ENCODE data around the gene CACNA2D1. TPM values are rescaled to one million over a fixed set of nuclear protein-coding genes. Genes with fewer than 3 reads are reported as not detected.

Gene CACNA2D1
- total RNA-seq, 3 donors from 2014 or later (not counting 1 experiment from before 2014, with no cell fraction given), result not detected

- Mint-ChIP-seq H3K36me3 (no peaks in the 10 kb centered on the region), H3K9me3 (peaks cover 0 to 2% of the 10 kb centered on the region in 2 donors), H3K4me1 (no peaks in the 10 kb centered on the region), H3K27me3 (ENCODE audit: low read depth in 2 of 2) (no peaks in the 10 kb centered on the region), H3K27ac (no peak overlapping the region), H3K4me3 (no peak overlapping the region)
- H3K9me3 ChIP-seq (ENCODE audit: control insufficient read depth, insufficient read depth, low read length), result peaks cover 3% of the 10 kb centered on the region
- no peak overlapping the region for H3K4me3 ChIP-seq (ENCODE audit: low read length)
- WGBS (ENCODE audit: insufficient coverage), result 94% methylated on average over 2 of the region's 2 CpGs
- intact Hi-C loops (cut with micrococcal nuclease), result no loop called here
- TF ChIP-seq, protein P1, sequence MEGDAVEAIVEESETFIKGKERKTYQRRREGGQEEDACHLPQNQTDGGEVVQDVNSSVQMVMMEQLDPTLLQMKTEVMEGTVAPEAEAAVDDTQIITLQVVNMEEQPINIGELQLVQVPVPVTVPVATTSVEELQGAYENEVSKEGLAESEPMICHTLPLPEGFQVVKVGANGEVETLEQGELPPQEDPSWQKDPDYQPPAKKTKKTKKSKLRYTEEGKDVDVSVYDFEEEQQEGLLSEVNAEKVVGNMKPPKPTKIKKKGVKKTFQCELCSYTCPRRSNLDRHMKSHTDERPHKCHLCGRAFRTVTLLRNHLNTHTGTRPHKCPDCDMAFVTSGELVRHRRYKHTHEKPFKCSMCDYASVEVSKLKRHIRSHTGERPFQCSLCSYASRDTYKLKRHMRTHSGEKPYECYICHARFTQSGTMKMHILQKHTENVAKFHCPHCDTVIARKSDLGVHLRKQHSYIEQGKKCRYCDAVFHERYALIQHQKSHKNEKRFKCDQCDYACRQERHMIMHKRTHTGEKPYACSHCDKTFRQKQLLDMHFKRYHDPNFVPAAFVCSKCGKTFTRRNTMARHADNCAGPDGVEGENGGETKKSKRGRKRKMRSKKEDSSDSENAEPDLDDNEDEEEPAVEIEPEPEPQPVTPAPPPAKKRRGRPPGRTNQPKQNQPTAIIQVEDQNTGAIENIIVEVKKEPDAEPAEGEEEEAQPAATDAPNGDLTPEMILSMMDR (IDR thresholded peaks at IDR 0.05), result no peak
- H3K27me3 ChIP-seq (ENCODE audit: control insufficient read depth, insufficient read depth, low read length), result no peaks in the 10 kb centered on the region
- ATAC-seq (no peak), DNase-seq (no peak)
- no peaks in the 10 kb centered on the region for H3K36me3 ChIP-seq (ENCODE audit: control insufficient read depth, insufficient read depth, low read length)
- H3K27ac ChIP-seq (ENCODE audit: low read length), result no peak overlapping the region
- H3K4me1 ChIP-seq (ENCODE audit: control insufficient read depth, insufficient read depth, low read length), result no peaks in the 10 kb centered on the region
Measured at GRCh38 chr7:82229164-82229563, 214.4 kb downstream of the CACNA2D1 start.

DNA sequence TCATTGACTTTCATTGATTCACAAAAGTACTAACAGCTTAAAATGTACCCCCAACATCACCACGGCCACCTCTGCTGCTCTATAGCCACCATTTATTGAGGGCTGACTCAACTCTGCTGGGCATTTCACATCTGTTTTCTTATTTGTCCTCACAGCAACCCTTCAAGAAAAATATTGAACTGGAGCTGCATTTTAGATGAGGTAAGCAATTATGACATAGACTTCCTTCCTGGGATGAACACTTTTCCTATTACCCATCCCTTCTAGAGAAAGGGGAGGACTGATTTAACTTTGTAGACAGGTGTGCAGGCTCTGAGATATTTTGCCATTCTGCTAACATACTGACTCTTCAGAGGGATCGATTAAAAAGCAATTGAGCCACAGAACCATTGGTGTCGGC, 217.4 kb downstream of the CACNA2D1 start:
- Histone ChIP-seq H3K27me3 (ENCODE audit: control insufficient read depth, insufficient read depth, low read length) (no peaks in the 10 kb centered on the region), H3K9me3 (ENCODE audit: control insufficient read depth, insufficient read depth, low read length) (peaks cover 3% of the 10 kb centered on the region)
- TF ChIP-seq, protein P1 (IDR thresholded peaks at IDR 0.05), result no peak

GRCh38 chr7:82224529-82224928, 219.0 kb downstream of the CACNA2D1 start:
- DNase-seq, result no peak
- intact Hi-C loops (cut with micrococcal nuclease), result no loop called here
- H3K27ac Mint-ChIP-seq, result no peak overlapping the region
- H3K36me3 Mint-ChIP-seq, result no peaks in the 10 kb centered on the region
- TF ChIP-seq, protein P1 (IDR thresholded peaks at IDR 0.05), result no peak
- Histone ChIP-seq H3K4me3 (ENCODE audit: low read length) (no peak overlapping the region), H3K27me3 (ENCODE audit: control insufficient read depth, insufficient read depth, low read length) (no peaks in the 10 kb centered on the region), H3K36me3 (ENCODE audit: control insufficient read depth, insufficient read depth, low read length) (no peaks in the 10 kb centered on the region), H3K9me3 (ENCODE audit: control insufficient read depth, insufficient read depth, low read length) (peaks cover 3% of the 10 kb centered on the region), H3K27ac (ENCODE audit: low read length) (no peak overlapping the region), H3K4me1 (ENCODE audit: control insufficient read depth, insufficient read depth, low read length) (no peaks in the 10 kb centered on the region)
- H3K27me3 Mint-ChIP-seq (ENCODE audit: low read depth in 2 of 2), result no peaks in the 10 kb centered on the region
- no peaks in the 10 kb centered on the region for H3K4me1 Mint-ChIP-seq
- no peak overlapping the region for H3K4me3 Mint-ChIP-seq
- ATAC-seq, result no peak
- H3K9me3 Mint-ChIP-seq, result peaks cover 0 to 3% of the 10 kb centered on the region in 2 donors
- WGBS (ENCODE audit: insufficient coverage), result 87% methylated on average over 6 of the region's 6 CpGs

More for the DNA sequence above, 217.4 kb downstream of the CACNA2D1 start:
- H3K4me1 ChIP-seq (ENCODE audit: control insufficient read depth, insufficient read depth, low read length), result no peaks in the 10 kb centered on the region
- no peak overlapping the region for H3K27ac ChIP-seq (ENCODE audit: low read length)
- no peak overlapping the region for H3K27ac Mint-ChIP-seq
- ATAC-seq (no peak), DNase-seq (no peak)
- H3K4me1 Mint-ChIP-seq, result no peaks in the 10 kb centered on the region
- H3K4me3 ChIP-seq (ENCODE audit: low read length), result no peak overlapping the region
- H3K36me3 Mint-ChIP-seq, result no peaks in the 10 kb centered on the region
- peaks cover 0 to 3% of the 10 kb centered on the region in 2 donors for H3K9me3 Mint-ChIP-seq
- H3K27me3 Mint-ChIP-seq (ENCODE audit: low read depth in 2 of 2), result no peaks in the 10 kb centered on the region
- intact Hi-C loops (cut with micrococcal nuclease), result no loop called here
- WGBS (ENCODE audit: insufficient coverage), result 87% methylated on average over 3 of the region's 3 CpGs
- H3K4me3 Mint-ChIP-seq, result no peak overlapping the region
- no peaks in the 10 kb centered on the region for H3K36me3 ChIP-seq (ENCODE audit: control insufficient read depth, insufficient read depth, low read length)

DNA sequence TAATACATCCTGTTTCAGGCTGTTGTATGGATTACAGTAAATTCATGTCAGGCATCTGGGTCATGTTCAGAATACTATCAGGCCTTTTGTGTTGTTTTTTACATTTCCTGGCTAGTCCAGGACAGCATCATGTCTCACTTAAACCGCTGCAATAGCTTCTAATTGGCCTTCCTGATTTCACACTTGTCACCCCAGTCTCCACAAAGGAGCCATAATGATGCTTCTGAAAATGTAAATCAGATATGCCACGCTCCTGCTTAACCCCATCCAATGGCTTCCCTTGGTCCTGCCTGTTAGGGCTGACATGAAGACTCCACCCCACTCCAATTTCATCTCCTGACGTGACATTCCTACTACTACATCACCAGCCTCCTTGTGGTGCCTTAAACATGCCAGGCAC, 220.0 kb downstream of the CACNA2D1 start:
- Histone ChIP-seq H3K27me3 (ENCODE audit: control insufficient read depth, insufficient read depth, low read length) (no peaks in the 10 kb centered on the region), H3K27ac (ENCODE audit: low read length) (no peak overlapping the region), H3K9me3 (ENCODE audit: control insufficient read depth, insufficient read depth, low read length) (peaks cover 3% of the 10 kb centered on the region), H3K4me3 (ENCODE audit: low read length) (no peak overlapping the region), H3K36me3 (ENCODE audit: control insufficient read depth, insufficient read depth, low read length) (no peaks in the 10 kb centered on the region), H3K4me1 (ENCODE audit: control insufficient read depth, insufficient read depth, low read length) (no peaks in the 10 kb centered on the region)
- DNase-seq, result no peak
- TF ChIP-seq, protein P1 (IDR thresholded peaks at IDR 0.05), result no peak
- Mint-ChIP-seq H3K36me3 (no peaks in the 10 kb centered on the region), H3K4me1 (no peaks in the 10 kb centered on the region), H3K9me3 (peaks cover 0 to 3% of the 10 kb centered on the region in 2 donors), H3K4me3 (no peak overlapping the region), H3K27ac (no peak overlapping the region), H3K27me3 (ENCODE audit: low read depth in 2 of 2) (no peaks in the 10 kb centered on the region)
- intact Hi-C loops (cut with micrococcal nuclease), result no loop called here
- 65% methylated on average over 3 of the region's 3 CpGs for WGBS (ENCODE audit: insufficient coverage)
- no peak for ATAC-seq
